ENCODE measurements around the gene DNAJC4.

The DNAJC4 gene

DNA sequence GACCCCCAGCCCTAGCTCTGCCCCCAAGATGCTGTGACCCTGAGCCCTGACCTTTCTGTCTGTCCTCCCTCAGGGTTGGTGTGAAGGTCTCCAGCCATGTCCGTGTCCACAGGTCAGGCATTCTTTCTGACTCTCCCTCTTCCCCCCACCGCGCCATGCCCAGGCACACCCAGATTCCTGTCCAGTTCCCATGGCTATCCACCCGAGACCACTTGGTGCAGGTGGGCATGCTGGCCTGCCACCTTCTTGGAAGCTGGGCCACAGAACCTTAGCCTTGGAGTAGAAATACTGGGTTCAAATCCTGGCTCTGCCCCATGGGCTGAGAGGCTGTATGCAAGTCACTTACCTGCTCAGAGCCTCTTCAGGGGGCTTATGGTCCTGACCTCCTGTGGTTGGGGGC, 18.7 kb downstream of the DNAJC4 start:
- no peak overlapping the region for H3K9ac ChIP-seq (ENCODE audit: low read length)
- H3K27ac ChIP-seq (ENCODE audit: low read depth, low read length) = no peak overlapping the region
- H3K9me3 ChIP-seq (ENCODE audit: insufficient read depth, low read length) = no peaks in the 10 kb centered on the region
- no peaks in the 10 kb centered on the region for H3K9me2 ChIP-seq (replicated peaks; ENCODE audit: insufficient read depth, low read length)
- no peaks in the 10 kb centered on the region for H4K20me1 ChIP-seq (ENCODE audit: low read depth, low read length)
- H3K4me2 ChIP-seq (ENCODE audit: low read depth, low read length, poor library complexity, severe bottlenecking) = no peak overlapping the region
- peaks cover 31% of the 10 kb centered on the region for H3F3A ChIP-seq (ENCODE audit: insufficient read depth)
- H3K79me2 ChIP-seq (ENCODE audit: insufficient read depth, low read length) = peaks cover 24% of the 10 kb centered on the region
- H3K36me3 ChIP-seq (ENCODE audit: low read length) = no peaks in the 10 kb centered on the region
- TF ChIP-seq EZH2phosphoT487 (conservative IDR thresholded peaks at IDR 0.05; ENCODE audit: low read length) = no peak
- TF ChIP-seq, protein P1, sequence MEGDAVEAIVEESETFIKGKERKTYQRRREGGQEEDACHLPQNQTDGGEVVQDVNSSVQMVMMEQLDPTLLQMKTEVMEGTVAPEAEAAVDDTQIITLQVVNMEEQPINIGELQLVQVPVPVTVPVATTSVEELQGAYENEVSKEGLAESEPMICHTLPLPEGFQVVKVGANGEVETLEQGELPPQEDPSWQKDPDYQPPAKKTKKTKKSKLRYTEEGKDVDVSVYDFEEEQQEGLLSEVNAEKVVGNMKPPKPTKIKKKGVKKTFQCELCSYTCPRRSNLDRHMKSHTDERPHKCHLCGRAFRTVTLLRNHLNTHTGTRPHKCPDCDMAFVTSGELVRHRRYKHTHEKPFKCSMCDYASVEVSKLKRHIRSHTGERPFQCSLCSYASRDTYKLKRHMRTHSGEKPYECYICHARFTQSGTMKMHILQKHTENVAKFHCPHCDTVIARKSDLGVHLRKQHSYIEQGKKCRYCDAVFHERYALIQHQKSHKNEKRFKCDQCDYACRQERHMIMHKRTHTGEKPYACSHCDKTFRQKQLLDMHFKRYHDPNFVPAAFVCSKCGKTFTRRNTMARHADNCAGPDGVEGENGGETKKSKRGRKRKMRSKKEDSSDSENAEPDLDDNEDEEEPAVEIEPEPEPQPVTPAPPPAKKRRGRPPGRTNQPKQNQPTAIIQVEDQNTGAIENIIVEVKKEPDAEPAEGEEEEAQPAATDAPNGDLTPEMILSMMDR (IDR thresholded peaks at IDR 0.05; ENCODE audit: insufficient read depth, low read length, poor library complexity, severe bottlenecking) = no peak
- no peak overlapping the region for H2AFZ ChIP-seq (ENCODE audit: low read depth, low read length, severe bottlenecking)
- H3K27me3 ChIP-seq (ENCODE audit: low read length) = no peaks in the 10 kb centered on the region
- H3K4me3 ChIP-seq (ENCODE audit: insufficient read depth, low read length, poor library complexity, severe bottlenecking) = no peak overlapping the region

DNA sequence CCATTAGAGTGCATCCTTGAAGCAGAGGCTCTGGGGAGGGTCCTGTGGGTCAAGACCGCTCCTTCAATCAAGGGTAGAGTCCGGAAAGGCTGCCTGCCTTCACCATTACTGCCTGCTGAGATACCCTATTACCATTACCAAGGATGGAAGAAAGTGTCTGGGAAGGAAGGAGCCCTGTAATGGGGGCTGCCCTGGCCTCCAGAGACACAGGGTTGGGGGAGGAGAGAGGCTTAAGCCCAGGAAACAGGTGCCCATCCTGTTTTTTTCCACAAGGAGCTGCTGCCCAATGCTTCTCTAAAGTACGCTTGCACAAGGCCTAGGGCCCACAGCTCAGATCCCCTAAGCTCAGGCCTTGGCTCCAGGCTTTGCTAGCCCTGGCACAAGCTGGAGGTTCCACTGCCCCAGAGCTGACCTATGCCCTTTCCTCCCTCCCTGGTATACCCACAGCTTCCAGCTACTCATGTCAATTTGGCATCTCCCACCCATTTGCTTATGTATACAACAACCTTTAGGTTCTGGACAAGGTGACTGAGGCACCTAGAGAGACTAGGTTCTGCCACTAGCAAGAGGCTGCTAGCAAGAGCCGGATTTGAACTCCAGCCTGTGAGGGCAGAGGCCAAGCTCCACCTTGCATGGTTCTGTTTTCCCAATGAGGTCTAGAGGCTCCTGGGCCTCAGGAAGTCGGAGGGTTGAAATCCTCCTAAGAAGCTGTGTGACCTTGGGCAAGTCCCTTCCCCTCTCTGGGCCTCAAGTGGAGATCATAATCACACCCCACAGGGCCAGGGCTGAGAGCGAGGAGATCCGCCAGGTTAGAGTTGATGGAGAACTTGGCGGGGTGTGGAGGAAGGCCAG, 19.4 kb downstream of the DNAJC4 start:
- peaks cover 26% of the 10 kb centered on the region for H3F3A ChIP-seq (ENCODE audit: insufficient read depth)
- no peaks in the 10 kb centered on the region for H4K20me1 ChIP-seq (ENCODE audit: low read depth, low read length)
- H3K27me3 ChIP-seq (ENCODE audit: low read length) = no peaks in the 10 kb centered on the region
- no peak overlapping the region for H3K9ac ChIP-seq (ENCODE audit: low read length)
- TF ChIP-seq, protein P1 (IDR thresholded peaks at IDR 0.05; ENCODE audit: insufficient read depth, low read length, poor library complexity, severe bottlenecking) = no peak
- TF ChIP-seq EZH2phosphoT487 (conservative IDR thresholded peaks at IDR 0.05; ENCODE audit: low read length) = no peak
- H3K27ac ChIP-seq (ENCODE audit: low read depth, low read length) = no peak overlapping the region
- H3K79me2 ChIP-seq (ENCODE audit: insufficient read depth, low read length) = peaks cover 23% of the 10 kb centered on the region
- H3K4me2 ChIP-seq (ENCODE audit: low read depth, low read length, poor library complexity, severe bottlenecking) = no peak overlapping the region
- no peaks in the 10 kb centered on the region for H3K9me3 ChIP-seq (ENCODE audit: insufficient read depth, low read length)
- H3K36me3 ChIP-seq (ENCODE audit: low read length) = no peaks in the 10 kb centered on the region
- H2AFZ ChIP-seq (ENCODE audit: low read depth, low read length, severe bottlenecking) = no peak overlapping the region
- no peak overlapping the region for H3K4me3 ChIP-seq (ENCODE audit: insufficient read depth, low read length, poor library complexity, severe bottlenecking)
- no peaks in the 10 kb centered on the region for H3K9me2 ChIP-seq (replicated peaks; ENCODE audit: insufficient read depth, low read length)

DNA sequence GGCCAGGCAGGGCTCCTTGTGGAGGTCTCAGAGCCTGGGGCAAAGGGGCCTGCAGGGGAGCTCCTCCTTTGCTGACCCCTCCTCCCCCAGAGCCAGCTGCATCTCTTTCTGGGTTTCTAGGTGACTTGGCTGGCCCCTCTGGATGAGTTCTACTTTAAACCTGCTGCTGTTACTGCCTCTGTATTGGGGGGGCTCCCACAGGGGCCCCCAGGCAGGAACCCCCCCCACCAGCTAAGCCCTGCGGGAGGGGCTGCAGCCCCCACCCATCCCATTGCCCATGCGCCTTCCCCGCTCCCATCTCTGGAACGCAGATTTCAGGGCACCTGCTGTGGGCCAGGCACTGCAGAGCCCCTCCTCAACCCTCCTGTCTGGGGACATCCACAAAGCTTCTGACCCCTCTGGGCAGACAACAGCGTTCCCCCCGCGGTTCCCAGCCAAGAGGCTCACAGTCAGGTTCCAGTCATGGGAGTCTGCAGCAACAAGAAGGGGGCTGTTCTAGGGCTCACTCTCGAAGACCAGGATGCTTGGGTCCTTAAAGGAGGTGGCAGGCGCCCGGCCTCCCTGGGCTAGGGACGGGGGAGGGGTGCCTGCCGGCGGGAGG, 20.2 kb downstream of the DNAJC4 start:
- Histone ChIP-seq H3K27me3 (ENCODE audit: low read length) (no peaks in the 10 kb centered on the region), H3K9ac (ENCODE audit: low read length) (peak overlapping the region; percentile 84), H3K4me2 (ENCODE audit: low read depth, low read length, poor library complexity, severe bottlenecking) (peak overlapping the region; percentile 97), H3K9me2 (replicated peaks; ENCODE audit: insufficient read depth, low read length) (no peaks in the 10 kb centered on the region), H3K79me2 (ENCODE audit: insufficient read depth, low read length) (peaks cover 16% of the 10 kb centered on the region), H3K4me3 (ENCODE audit: insufficient read depth, low read length, poor library complexity, severe bottlenecking) (peak overlapping the region; percentile 26), H3F3A (ENCODE audit: insufficient read depth) (peaks cover 19% of the 10 kb centered on the region), H4K20me1 (ENCODE audit: low read depth, low read length) (no peaks in the 10 kb centered on the region), H3K27ac (ENCODE audit: low read depth, low read length) (no peak overlapping the region), H3K36me3 (ENCODE audit: low read length) (no peaks in the 10 kb centered on the region), H2AFZ (ENCODE audit: low read depth, low read length, severe bottlenecking) (no peak overlapping the region), H3K9me3 (ENCODE audit: insufficient read depth, low read length) (no peaks in the 10 kb centered on the region)
- TF ChIP-seq EZH2phosphoT487 (conservative IDR thresholded peaks at IDR 0.05; ENCODE audit: low read length) = no peak
- TF ChIP-seq, protein P1 (IDR thresholded peaks at IDR 0.05; ENCODE audit: insufficient read depth, low read length, poor library complexity, severe bottlenecking) = no peak

Measured in SU-DHL-6 (cell line).